HG03097 (cell line): ENCODE data around the gene ATP5ME.
"Not testable (repeated sequence)": the region's sequence is repeated elsewhere in the genome, so short reads cannot be mapped to it uniquely, and the experiment has no call there.

Source experiments
- ATAC-seq: cut with Tn5 transposase; IDR thresholded peaks from one replicate; pipeline ENCODE4 v1.9.1; 2021; ENCODE audit not compliant: unreplicated experiment, low FRiP score

ATP5ME gene

GRCh38 chr4:657338-657833 lies 16.7 kb downstream of the ATP5ME start:
- no peak for ATAC-seq

- no peak for ATAC-seq
These were observed 17.4 kb downstream of the ATP5ME start for GRCh38 chr4:656436-657337.

- no peak for ATAC-seq
These were observed 18.5 kb downstream of the ATP5ME start for GRCh38 chr4:655464-656151.

GRCh38 chr4:654871-655463 lies 19.1 kb downstream of the ATP5ME start:
- no peak for ATAC-seq

- no peak for ATAC-seq
These were observed 19.6 kb downstream of the ATP5ME start for GRCh38 chr4:654503-654845.

GRCh38 chr4:653831-654502 lies 20.1 kb downstream of the ATP5ME start:
- ATAC-seq, result no peak

- ATAC-seq, result no peak
These were observed 20.8 kb downstream of the ATP5ME start for GRCh38 chr4:653080-653821.

GRCh38 chr4:651884-652642 lies 22.0 kb downstream of the ATP5ME start:
- ATAC-seq, result no peak

- no peak for ATAC-seq
These were observed 22.9 kb downstream of the ATP5ME start for GRCh38 chr4:650951-651883.

GRCh38 chr4:650461-650860 lies 23.6 kb downstream of the ATP5ME start:
- no peak for ATAC-seq

- no peak for ATAC-seq
These were observed 24.2 kb downstream of the ATP5ME start for GRCh38 chr4:649751-650310.

GRCh38 chr4:649293-649625 lies 24.8 kb downstream of the ATP5ME start:
- ATAC-seq, result no peak

- ATAC-seq, result no peak
These were observed 25.3 kb downstream of the ATP5ME start for GRCh38 chr4:648579-649292.

- no peak for ATAC-seq
These were observed 26.6 kb downstream of the ATP5ME start for GRCh38 chr4:647481-647880.

- no peak for ATAC-seq
These were observed 27.6 kb downstream of the ATP5ME start for GRCh38 chr4:646460-646859.

GRCh38 chr4:642366-642765 lies 31.7 kb downstream of the ATP5ME start:
- ATAC-seq, result not testable (repeated sequence)

GRCh38 chr4:637536-638280 lies 36.4 kb downstream of the ATP5ME start:
- ATAC-seq, result no peak
